Muscle layer of colon (tissue), 2 donors: Measurements from ENCODE around the gene KDM4B.

Experiments
- H3K27ac ChIP-seq: one replicate; pipeline ENCODE4 v1.7.0; 2013; ENCODE audit warnings: low read depth, mild to moderate bottlenecking, low read length, moderate library complexity
- H3K27me3 ChIP-seq, 2 donors: one replicate each; pipeline ENCODE4 v1.7.0; 2013; ENCODE audit warnings: low read length in 2 of 2, mild to moderate bottlenecking in 2 of 2; ENCODE audit not compliant: insufficient read depth in 2 of 2, control insufficient read depth in 1 of 2
- H3K36me3 ChIP-seq: one replicate; pipeline ENCODE4 v1.7.0; 2013; ENCODE audit warnings: mild to moderate bottlenecking, low read length; ENCODE audit not compliant: insufficient read depth
- H3K4me1 ChIP-seq: one replicate; pipeline ENCODE4 v1.7.0; 2013; ENCODE audit warnings: mild to moderate bottlenecking, low read length; ENCODE audit not compliant: insufficient read depth
- H3K4me3 ChIP-seq, 2 donors: one replicate each; pipeline ENCODE4 v1.7.0; 2013; ENCODE audit warnings: low read length in 2 of 2, low read depth in 1 of 2, mild to moderate bottlenecking in 1 of 2, moderate library complexity in 1 of 2
- H3K9ac ChIP-seq: one replicate; pipeline ENCODE4 v1.7.0; 2013; ENCODE audit warnings: low read length
- H3K9me3 ChIP-seq: one replicate; pipeline ENCODE4 v1.7.0; 2013; ENCODE audit warnings: mild to moderate bottlenecking, low read length
- donor health status: abdominal sarcoma.
- donor health status: Adenocarcinoma of cecum.

Gene KDM4B

DNA sequence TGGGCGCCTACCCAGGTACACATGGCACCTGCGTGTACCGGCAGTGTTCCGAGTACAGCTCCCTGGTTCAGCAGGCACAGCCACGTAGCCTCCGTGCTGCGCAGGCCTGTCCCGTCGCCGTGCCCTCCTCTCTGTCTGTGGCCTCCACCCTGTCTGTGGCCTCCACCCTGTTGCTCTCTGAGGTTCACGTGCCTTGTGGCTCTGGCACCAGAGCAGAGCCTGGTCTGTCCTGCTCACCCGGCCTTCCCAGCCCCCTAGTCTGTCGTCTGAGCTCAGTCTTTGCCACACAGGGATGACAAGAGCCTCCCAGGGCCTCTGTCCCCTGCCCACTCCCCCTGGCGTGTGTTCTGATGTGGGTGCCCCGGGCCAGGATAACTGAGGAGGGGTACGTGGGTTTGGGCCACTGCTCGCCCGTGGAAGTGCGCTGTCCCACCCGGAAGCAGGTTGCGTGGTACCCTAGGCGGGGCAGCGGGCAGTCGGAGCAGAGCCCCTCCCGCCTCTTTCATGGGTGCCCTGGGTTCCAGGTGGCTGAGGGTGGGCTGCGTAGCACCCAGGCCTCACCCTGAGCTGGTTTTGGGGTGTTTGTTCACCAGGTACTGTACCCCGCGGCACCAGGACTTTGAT lies 71.7 kb downstream of the KDM4B start:
- Histone ChIP-seq H3K9ac (no peak overlapping the region), H3K27ac (no peak overlapping the region), H3K4me3 (no peak overlapping the region), H3K4me1 (peaks cover 31% of the 10 kb centered on the region), H3K36me3 (peaks cover 28% of the 10 kb centered on the region), H3K9me3 (no peaks in the 10 kb centered on the region), H3K27me3 (no peaks in the 10 kb centered on the region)

DNA sequence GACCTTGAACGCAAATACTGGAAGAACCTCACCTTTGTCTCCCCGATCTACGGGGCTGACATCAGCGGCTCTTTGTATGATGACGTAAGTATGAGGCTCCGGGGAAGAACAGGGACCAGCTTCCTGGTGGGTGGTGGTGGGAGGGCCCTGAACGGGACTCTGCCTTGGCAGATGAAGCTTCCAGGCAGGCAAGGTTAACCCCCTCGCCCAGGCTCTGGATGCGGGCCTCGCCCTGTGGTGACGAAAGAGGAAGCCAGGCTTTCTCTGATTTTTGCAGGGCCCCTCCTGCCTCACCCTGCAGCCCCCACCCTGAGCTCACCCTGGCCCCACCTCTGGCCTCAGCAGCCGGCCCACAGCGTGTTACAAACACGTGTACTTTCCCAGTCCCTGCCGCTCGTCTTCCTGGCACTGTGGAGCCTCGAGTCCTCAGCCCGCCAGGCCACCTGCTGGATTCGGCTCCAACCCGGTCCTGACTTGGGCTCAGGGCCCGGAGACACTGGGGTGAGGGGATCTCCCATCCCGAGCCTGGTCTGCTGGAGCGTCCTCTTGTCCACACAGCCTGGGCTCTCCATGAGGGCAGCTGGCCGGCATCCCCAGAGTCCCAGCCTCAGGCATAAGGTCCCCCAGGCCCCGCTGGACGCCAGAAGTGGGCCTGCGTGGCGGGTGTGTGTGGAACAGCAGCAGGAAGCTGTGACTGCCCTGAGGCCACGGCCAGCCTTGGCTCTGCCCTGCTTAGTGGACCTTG lies 72.4 kb downstream of the KDM4B start:
- H3K4me1 ChIP-seq: peaks cover 25% of the 10 kb centered on the region
- no peak overlapping the region for H3K27ac ChIP-seq
- H3K4me3 ChIP-seq: no peak overlapping the region
- no peaks in the 10 kb centered on the region for H3K27me3 ChIP-seq
- H3K36me3 ChIP-seq: peaks cover 31% of the 10 kb centered on the region
- H3K9ac ChIP-seq: no peak overlapping the region
- no peaks in the 10 kb centered on the region for H3K9me3 ChIP-seq

DNA sequence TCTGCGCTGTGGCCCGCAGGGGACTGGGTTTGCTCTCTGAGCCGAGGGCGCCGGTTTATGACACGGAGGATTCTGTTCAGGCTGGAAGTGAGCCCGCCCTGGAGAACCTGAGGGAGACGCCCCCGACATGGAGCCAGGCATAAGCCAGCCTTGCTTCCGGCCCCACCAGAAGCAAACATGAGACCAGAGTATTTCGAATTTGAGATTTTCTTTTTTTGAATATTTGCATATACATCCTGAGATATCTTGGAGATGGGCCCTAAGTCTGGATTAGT lies 72.9 kb downstream of the KDM4B start:
- peaks cover 20% of the 10 kb centered on the region for H3K4me1 ChIP-seq
- no peak overlapping the region for H3K9ac ChIP-seq
- H3K9me3 ChIP-seq: no peaks in the 10 kb centered on the region
- no peaks in the 10 kb centered on the region for H3K27me3 ChIP-seq
- H3K4me3 ChIP-seq: no peak overlapping the region
- H3K36me3 ChIP-seq: peaks cover 34% of the 10 kb centered on the region
- H3K27ac ChIP-seq: no peak overlapping the region

DNA sequence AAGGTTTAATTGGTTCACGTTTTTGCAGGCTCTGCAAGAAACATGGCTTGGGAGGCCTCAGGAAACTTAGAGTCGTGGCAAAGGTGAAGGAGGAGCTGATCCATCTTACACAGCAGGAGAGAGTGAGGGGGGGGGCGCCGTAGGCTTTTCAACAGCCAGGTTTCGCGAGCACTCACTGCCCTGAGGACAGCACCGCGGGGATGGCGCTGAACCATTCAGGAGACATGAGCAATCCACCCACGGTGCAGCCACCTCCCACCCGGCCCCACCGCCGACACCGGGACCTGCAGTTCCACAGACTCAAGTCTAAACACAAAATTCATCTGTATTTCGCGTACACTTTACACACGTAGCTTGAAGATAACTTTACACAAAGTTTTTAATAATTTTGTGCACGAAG lies 73.6 kb downstream of the KDM4B start:
- Histone ChIP-seq H3K36me3 (peaks cover 41% of the 10 kb centered on the region), H3K4me3 (no peak overlapping the region), H3K27me3 (no peaks in the 10 kb centered on the region), H3K27ac (no peak overlapping the region), H3K9ac (no peak overlapping the region), H3K4me1 (peaks cover 12% of the 10 kb centered on the region), H3K9me3 (no peaks in the 10 kb centered on the region)

DNA sequence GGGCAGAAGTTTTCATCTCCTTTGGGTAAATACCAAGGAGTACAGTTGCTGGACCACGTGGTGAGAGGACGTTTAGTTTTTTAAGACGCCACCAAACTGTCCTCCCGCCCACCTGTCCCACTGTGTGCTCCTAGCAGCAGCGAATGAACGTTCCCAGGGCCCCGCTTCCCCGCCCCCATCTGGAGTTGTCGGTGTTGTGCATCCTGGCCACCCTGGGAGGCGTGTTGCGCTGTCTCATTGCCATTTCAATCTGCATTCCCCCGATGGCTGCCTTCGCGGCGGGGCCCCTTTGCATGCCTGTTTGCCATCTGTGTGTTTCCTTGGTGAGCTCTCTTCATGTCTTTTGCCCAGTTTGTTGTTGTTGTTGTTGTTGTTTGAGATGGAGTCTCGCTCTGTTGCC lies 76.1 kb downstream of the KDM4B start:
- H3K27me3 ChIP-seq: no peaks in the 10 kb centered on the region
- no peaks in the 10 kb centered on the region for H3K9me3 ChIP-seq
- H3K36me3 ChIP-seq: peaks cover 42% of the 10 kb centered on the region
- no peak overlapping the region for H3K9ac ChIP-seq
- H3K27ac ChIP-seq: no peak overlapping the region
- H3K4me3 ChIP-seq: no peak overlapping the region
- peaks cover 9% of the 10 kb centered on the region for H3K4me1 ChIP-seq

DNA sequence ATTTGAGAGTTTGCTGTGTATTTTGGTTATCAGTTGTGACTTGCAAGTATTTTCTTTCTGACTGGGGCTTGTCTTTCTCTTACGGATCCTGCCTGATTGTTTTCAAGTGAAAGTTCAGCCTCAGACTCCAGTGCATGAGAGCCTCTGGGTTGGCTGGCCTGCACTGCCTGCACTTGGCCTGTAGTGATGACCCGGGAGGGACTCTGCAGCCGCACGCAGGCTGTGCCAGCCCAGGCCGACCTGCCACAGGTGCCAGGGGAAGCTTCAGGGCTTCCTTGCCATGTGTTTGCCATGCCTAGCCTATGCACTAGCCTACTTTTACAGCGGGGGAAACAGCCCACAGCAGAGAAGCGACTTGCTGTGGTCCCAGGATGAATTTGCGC lies 77.0 kb downstream of the KDM4B start:
- no peak overlapping the region for H3K27ac ChIP-seq
- no peak overlapping the region for H3K9ac ChIP-seq
- H3K27me3 ChIP-seq: no peaks in the 10 kb centered on the region
- peaks cover 37% of the 10 kb centered on the region for H3K36me3 ChIP-seq
- H3K9me3 ChIP-seq: no peaks in the 10 kb centered on the region
- H3K4me3 ChIP-seq: no peak overlapping the region
- peaks cover 9% of the 10 kb centered on the region for H3K4me1 ChIP-seq

DNA sequence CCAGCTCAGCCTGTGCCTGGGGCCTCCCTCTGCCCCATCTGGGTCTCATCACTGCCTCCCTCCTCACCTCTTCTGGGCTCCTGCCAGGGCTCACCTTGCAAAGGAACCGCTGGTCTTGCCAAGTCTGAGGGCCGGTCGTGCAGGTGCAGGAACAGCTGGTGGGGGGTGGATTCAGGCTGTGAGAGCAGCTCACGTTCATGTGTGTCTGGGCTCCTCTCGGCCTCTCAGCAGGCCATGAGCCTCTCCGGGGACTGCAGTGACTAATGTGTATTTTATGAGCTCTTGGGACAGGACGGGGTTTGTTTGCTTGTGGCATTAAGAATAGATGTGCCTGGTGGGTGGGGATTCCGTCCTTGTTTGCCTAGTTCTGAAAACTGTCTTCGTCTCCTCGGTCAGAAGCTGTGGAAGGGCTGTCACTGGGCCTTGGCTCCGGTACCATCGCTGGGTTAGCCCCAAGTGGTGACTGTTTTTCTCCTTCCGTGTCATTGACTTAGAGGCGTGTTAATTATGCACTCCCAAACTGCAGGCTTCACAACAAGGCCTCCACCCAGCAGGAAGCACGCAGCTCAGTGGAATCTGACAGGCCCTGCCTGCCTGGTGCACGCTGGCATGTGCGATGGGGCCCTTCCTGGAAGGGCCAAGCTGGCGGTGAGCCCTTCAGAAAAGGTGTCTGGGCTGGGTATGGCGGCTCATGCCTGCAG lies 77.6 kb downstream of the KDM4B start:
- H3K36me3 ChIP-seq: peaks cover 35% of the 10 kb centered on the region
- no peaks in the 10 kb centered on the region for H3K9me3 ChIP-seq
- no peaks in the 10 kb centered on the region for H3K27me3 ChIP-seq
- no peak overlapping the region for H3K27ac ChIP-seq
- no peak overlapping the region for H3K9ac ChIP-seq
- no peak overlapping the region for H3K4me3 ChIP-seq
- H3K4me1 ChIP-seq: peaks cover 9% of the 10 kb centered on the region

DNA sequence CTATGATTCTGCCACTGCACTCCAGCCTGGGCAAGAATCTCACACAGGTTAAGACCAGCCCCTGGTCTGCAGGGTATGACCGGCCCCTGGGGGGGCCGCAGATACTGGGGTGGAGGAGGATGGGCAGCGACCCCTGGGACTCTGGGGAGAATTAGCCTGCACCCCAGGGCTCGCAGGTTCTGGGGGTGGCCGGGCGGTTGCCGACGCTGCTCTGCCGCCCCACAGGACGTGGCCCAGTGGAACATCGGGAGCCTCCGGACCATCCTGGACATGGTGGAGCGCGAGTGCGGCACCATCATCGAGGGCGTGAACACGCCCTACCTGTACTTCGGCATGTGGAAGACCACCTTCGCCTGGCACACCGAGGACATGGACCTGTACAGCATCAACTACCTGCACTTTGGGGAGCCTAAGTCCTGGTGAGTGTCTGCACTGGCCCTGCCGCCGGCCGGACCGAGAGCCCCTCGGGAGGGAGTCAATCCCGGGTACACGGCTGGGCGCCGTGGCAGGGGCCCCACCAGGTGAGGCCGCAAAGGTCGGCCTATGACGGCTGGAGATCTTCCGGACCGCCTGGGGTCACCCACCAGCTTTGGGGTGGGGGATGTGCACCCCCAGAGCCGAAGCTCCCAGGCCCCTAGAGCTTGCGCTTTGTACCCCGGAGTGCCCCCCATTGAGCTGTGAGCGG lies 78.5 kb downstream of the KDM4B start:
- H3K27ac ChIP-seq: no peak overlapping the region
- H3K36me3 ChIP-seq: peaks cover 34% of the 10 kb centered on the region
- no peaks in the 10 kb centered on the region for H3K9me3 ChIP-seq
- H3K4me1 ChIP-seq: peaks cover 9% of the 10 kb centered on the region
- no peak overlapping the region for H3K4me3 ChIP-seq
- no peak overlapping the region for H3K9ac ChIP-seq
- no peaks in the 10 kb centered on the region for H3K27me3 ChIP-seq

DNA sequence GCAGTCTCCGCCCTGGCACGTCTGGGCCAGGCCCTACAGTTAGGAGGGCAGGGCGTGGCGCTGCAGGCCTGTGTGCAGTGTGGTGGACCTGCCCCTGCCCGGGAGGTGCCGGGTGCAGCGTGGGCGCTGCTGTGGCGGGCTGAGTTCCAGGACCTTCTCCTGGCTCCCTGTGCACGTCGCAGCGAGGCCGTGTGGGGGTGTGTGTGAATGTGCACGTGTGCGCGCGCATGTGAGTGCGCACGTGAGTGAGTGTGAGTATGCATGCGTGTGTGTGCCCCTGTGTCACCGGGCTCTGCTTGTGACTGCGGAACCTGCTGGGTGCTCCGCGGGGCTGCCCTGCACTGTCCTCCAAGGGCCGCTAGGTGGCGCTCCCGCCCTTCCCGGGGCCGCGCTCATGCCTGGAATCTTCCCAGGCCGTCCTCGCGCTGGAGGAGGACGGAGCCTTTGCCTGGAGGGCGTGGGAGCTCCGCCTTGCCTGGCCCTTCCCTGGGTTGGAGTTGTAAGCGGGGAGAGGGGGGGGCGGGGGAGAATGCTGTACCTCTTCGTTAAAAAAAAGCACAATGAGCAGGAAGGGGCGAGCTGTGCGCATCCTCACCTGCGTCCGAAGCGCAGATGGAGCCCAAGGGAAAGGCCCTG lies 79.3 kb downstream of the KDM4B start:
- no peak overlapping the region for H3K27ac ChIP-seq
- H3K36me3 ChIP-seq: peaks cover 26% of the 10 kb centered on the region
- peaks cover 9% of the 10 kb centered on the region for H3K4me1 ChIP-seq
- H3K9ac ChIP-seq: no peak overlapping the region
- no peaks in the 10 kb centered on the region for H3K9me3 ChIP-seq
- H3K4me3 ChIP-seq: no peak overlapping the region
- H3K27me3 ChIP-seq: no peaks in the 10 kb centered on the region

DNA sequence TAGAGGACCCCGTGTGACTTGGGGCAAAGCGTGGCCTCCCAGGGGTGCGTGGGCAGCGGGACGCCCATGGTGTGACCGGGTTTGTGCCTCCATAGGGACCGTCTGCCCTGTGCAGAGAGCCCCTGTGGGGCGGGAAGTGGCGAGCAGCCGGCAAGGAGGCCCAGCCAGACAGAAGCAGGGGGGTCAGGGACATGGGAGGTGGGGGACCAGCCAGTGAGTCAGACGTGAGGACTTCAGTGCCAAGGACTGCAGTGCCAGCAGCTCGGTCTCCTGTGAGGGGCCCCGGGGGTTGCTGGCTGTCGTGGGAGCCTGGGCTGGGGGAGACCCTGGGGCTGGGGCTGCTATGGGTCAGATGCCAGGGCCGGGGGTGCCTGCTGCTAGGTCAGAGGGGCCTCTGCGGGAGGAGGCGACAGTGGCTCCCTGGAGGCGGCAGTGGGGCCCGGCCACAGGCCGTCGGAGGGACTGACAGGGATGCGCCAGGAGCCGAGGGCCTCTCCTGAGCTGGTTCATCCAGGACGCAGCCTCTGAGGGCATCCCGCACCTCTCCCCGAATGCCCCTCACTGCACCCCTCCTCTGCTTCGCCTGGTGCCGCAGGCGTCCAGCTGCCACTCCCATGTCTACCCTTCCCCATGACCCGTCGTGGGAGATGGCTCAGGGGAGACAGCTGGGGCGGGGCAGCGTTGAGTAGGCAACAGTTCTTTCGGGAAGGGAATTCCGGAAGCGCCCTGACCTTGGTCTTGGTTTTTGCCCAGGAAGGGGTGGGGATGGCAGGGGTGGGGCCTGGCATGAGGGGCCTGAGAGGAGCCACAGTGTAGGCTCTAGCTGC lies 80.0 kb downstream of the KDM4B start:
- Histone ChIP-seq H3K9me3 (no peaks in the 10 kb centered on the region), H3K4me3 (no peak overlapping the region), H3K36me3 (peaks cover 24% of the 10 kb centered on the region), H3K9ac (no peak overlapping the region), H3K4me1 (peaks cover 9% of the 10 kb centered on the region), H3K27me3 (no peaks in the 10 kb centered on the region), H3K27ac (no peak overlapping the region)
